ENCODE measurements around the gene PSMD9.

DNA sequence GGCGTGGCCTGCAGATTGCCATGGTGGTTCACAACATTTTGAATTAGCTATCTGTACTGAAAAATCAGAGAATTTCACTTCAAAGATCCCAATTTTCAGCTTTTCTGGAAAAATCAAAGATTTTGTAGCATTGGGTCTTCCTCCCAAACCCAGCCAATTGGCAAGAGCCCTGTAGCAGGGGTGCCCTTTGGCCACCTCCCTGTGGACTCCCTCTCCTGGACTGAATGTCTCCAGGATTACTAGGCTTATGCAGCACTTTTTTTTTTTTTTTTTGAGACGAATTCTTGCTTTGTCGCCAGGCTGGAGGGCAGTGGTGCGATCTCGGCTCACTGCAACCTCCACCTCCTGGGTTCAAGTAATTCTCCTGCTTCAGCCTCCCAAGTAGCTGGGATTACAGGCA is 9.7 kb downstream of the PSMD9 start:
- no peak for TF ChIP-seq POLR2A (IDR thresholded peaks at IDR 0.05)
- TF ChIP-seq, protein P1, sequence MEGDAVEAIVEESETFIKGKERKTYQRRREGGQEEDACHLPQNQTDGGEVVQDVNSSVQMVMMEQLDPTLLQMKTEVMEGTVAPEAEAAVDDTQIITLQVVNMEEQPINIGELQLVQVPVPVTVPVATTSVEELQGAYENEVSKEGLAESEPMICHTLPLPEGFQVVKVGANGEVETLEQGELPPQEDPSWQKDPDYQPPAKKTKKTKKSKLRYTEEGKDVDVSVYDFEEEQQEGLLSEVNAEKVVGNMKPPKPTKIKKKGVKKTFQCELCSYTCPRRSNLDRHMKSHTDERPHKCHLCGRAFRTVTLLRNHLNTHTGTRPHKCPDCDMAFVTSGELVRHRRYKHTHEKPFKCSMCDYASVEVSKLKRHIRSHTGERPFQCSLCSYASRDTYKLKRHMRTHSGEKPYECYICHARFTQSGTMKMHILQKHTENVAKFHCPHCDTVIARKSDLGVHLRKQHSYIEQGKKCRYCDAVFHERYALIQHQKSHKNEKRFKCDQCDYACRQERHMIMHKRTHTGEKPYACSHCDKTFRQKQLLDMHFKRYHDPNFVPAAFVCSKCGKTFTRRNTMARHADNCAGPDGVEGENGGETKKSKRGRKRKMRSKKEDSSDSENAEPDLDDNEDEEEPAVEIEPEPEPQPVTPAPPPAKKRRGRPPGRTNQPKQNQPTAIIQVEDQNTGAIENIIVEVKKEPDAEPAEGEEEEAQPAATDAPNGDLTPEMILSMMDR (IDR thresholded peaks at IDR 0.05 in 8 of 11, conservative IDR thresholded peaks at IDR 0.05 in 3 of 11): no peak
